SHP77 (cell line): ENCODE measurements around the gene ZNF594.
"Not testable (repeated sequence)": the region's sequence is repeated elsewhere in the genome, so short reads cannot be mapped to it uniquely, and the experiment has no call there.

Experiments
- DNase-seq, 2 experiments: peaks; one replicate each; lab custom pipeline; 2025; lab: John Stamatoyannopoulos, UW

Gene ZNF594

GRCh38 chr17:5201011-5201410, 9.3 kb upstream of the ZNF594 start:
- DNase-seq: no peak

GRCh38 chr17:5200360-5200759, 8.7 kb upstream of the ZNF594 start:
- no peak for DNase-seq

- no peak for DNase-seq
Observed at GRCh38 chr17:5198472-5198871, 6.8 kb upstream of the ZNF594 start.

- DNase-seq: no peak
Observed at GRCh38 chr17:5194346-5194745, 2.7 kb upstream of the ZNF594 start.

- no peak for DNase-seq
Observed at GRCh38 chr17:5184288-5184687, 7.4 kb downstream of the ZNF594 start.

- no peak for DNase-seq
Observed at GRCh38 chr17:5183410-5183793, 8.3 kb downstream of the ZNF594 start.

GRCh38 chr17:5182597-5183409, 8.9 kb downstream of the ZNF594 start:
- no peak for DNase-seq

- DNase-seq: no peak
Observed at GRCh38 chr17:5181509-5182305, 10.0 kb downstream of the ZNF594 start.

GRCh38 chr17:5179003-5179402, 12.7 kb downstream of the ZNF594 start:
- DNase-seq: no peak

- not testable (repeated sequence) for DNase-seq
Observed at GRCh38 chr17:5175027-5175426, 16.6 kb downstream of the ZNF594 start.

GRCh38 chr17:5165791-5166564, 25.7 kb downstream of the ZNF594 start:
- not testable (repeated sequence) for DNase-seq

- no peak for DNase-seq
Observed at GRCh38 chr17:5164436-5164835, 27.2 kb downstream of the ZNF594 start.

- not testable (repeated sequence) for DNase-seq
Observed at GRCh38 chr17:5161793-5162192, 29.9 kb downstream of the ZNF594 start.

- DNase-seq: not testable (repeated sequence)
Observed at GRCh38 chr17:5160702-5161101, 31.0 kb downstream of the ZNF594 start.

- DNase-seq: not testable (repeated sequence)
Observed at GRCh38 chr17:5146122-5146521, 45.5 kb downstream of the ZNF594 start.

GRCh38 chr17:5142877-5143276, 48.8 kb downstream of the ZNF594 start:
- not testable (repeated sequence) for DNase-seq

- DNase-seq: no peak
Observed at GRCh38 chr17:5139458-5139732, 52.3 kb downstream of the ZNF594 start.

GRCh38 chr17:5138616-5139457, 52.8 kb downstream of the ZNF594 start:
- no peak for DNase-seq

- not testable (repeated sequence) for DNase-seq
Observed at GRCh38 chr17:5138198-5138544, 53.5 kb downstream of the ZNF594 start.

GRCh38 chr17:5137511-5138197, 54.0 kb downstream of the ZNF594 start:
- DNase-seq: not testable (repeated sequence)
